Right lobe of liver (tissue), 6 donors: ENCODE data around the gene CAP2. TPM values are rescaled to one million over a fixed set of nuclear protein-coding genes. Genes with fewer than 3 reads are reported as not detected.

Source experiments
- ATAC-seq, 4 donors: fragments of 200-7000 bp; cut with Tn5 transposase; one replicate each; pipeline ENCODE4 v1.9.1; 2020; ENCODE audit warnings: mild to moderate bottlenecking in 4 of 4, moderate library complexity in 4 of 4
- DNase-seq, 3 donors: peaks; one replicate each; pipeline ENCODE4 v3.0.0-alpha.2; 2020
- H3K27ac ChIP-seq, 3 donors: fragments of 200-600 bp; one replicate each; pipeline ENCODE4 v1.8.0; 2022
- H3K27me3 ChIP-seq, 2 donors: fragments of 200-600 bp; one replicate each; pipeline ENCODE4 v1.8.0; 2022
- H3K36me3 ChIP-seq, 4 donors: fragments of 200-600 bp; sonication (generic) in 1 of 4; one replicate each; pipeline versions ENCODE4 v1.5.1 to v1.8.0; 2017 to 2022; ENCODE audit warnings: control low read depth in 1 of 4
- H3K4me1 ChIP-seq, 4 donors: fragments of 200-600 bp; sonication (generic) in 1 of 4; one replicate each; pipeline versions ENCODE4 v1.5.1 to v1.8.0; 2017 to 2022; ENCODE audit warnings: control low read depth in 1 of 4
- H3K4me3 ChIP-seq, 3 donors: fragments of 200-600 bp; one replicate each; pipeline ENCODE4 v1.8.0; 2022
- H3K9me3 ChIP-seq, 4 donors: fragments of 200-600 bp; sonication (generic) in 1 of 4; one replicate each; pipeline versions ENCODE4 v1.5.1 to v1.8.0; 2017 to 2022; ENCODE audit warnings: control low read depth in 1 of 4
- CTCF ChIP-seq, 4 donors: fragments of 200-600 bp in 3 of 4; fragments of 450-650 bp in 1 of 4; IDR thresholded peaks; one replicate each; pipeline versions ENCODE4 v1.5.1 to v1.8.0; 2016 to 2022; ENCODE audit warnings: antibody characterized with exemption in 4 of 4, mild to moderate bottlenecking in 2 of 4
- POLR2A ChIP-seq: fragments of 450-650 bp; IDR thresholded peaks from one replicate; pipeline ENCODE4 v1.6.1; 2017; ENCODE audit warnings: antibody characterized with exemption, mild to moderate bottlenecking
- WGBS: methylation state at CpG from one replicate; pipeline ENCODE4 v1.1.6; 2018; ENCODE audit warnings: low coverage, low lambda C conversion rate; ENCODE audit not compliant: insufficient coverage; ENCODE audit errors: missing lambda C conversion rate; 5-methylcytosine and 5-hydroxymethylcytosine counted together
- intact Hi-C, 2 donors: fragments of 100-400 bp; cut with DNase I; formaldehyde crosslinking; loops; one replicate each; pipeline versions ENCODE4 v1.11.2 to v1.14.1; 2022
- total RNA-seq, 6 experiments: library from RNA; depleted of rRNA in 2 of 6; stranded (reverse); fragments of >200 nt in 2 of 6; fragmentation: NEBNext Ultra II Directional in 3 of 6; extraction: Animal tissue kit (Norgen Biotek cat#: 25700) in 3 of 6; gene quantifications; one replicate each; pipeline versions ENCODE4 v1.1.0 to v1.2.4, GENCODE V29; 2016 to 2023
- donor health status: DM: no; HTN: yes; CAD: no.
- donor health status: DM: no; HTN: no; CAD: no.
- donor health status: DM: no; HTN: no; CAD: no.
- donor health status: DM: no; HTN: yes; CAD: no.
- donor health status: DM: no; HTN: yes; CAD: no.

CAP2 gene
- total RNA-seq, 6 experiments from 2014 or later: 2.1 to 7.4 (median 6.1) TPM

- Histone ChIP-seq H3K36me3 (no peaks in the 10 kb centered on the region), H3K27ac (no peak overlapping the region), H3K4me3 (no peak overlapping the region), H3K27me3 (no peaks in the 10 kb centered on the region), H3K4me1 (peaks cover 0 to 9% (median 4%) of the 10 kb centered on the region in 4 donors), H3K9me3 (no peaks in the 10 kb centered on the region)
- ATAC-seq: no peak
- DNase-seq: no peak
- TF ChIP-seq POLR2A: no peak
- TF ChIP-seq CTCF (IDR thresholded peaks at IDR 0.05): no peak
- WGBS: 84% methylated on average over 2 of the region's 2 CpGs
- intact Hi-C loops: no loop called here
Measured at GRCh38 chr6:17494919-17495318, 101.5 kb downstream of the CAP2 start.

GRCh38 chr6:17497535-17498095 lies 104.2 kb downstream of the CAP2 start:
- no peaks in the 10 kb centered on the region for H3K36me3 ChIP-seq
- H3K4me1 ChIP-seq: peaks cover 0 to 10% (median 5%) of the 10 kb centered on the region in 4 donors
- intact Hi-C loops: no loop called here
- no peak overlapping the region for H3K27ac ChIP-seq
- TF ChIP-seq CTCF (IDR thresholded peaks at IDR 0.05): no peak
- TF ChIP-seq POLR2A: no peak
- WGBS: 84% methylated on average over 4 of the region's 4 CpGs
- DNase-seq (no peak), ATAC-seq (no peak)
- H3K9me3 ChIP-seq: no peaks in the 10 kb centered on the region
- H3K27me3 ChIP-seq: no peaks in the 10 kb centered on the region
- no peak overlapping the region for H3K4me3 ChIP-seq

- ATAC-seq (peak in 1 of 4 donors; percentile 44), DNase-seq (no peak)
- intact Hi-C loops: no loop called here
- H3K36me3 ChIP-seq: no peaks in the 10 kb centered on the region
- 64% methylated on average over 3 of the region's 3 CpGs for WGBS
- H3K4me1 ChIP-seq: peaks cover 0 to 12% (median 5%) of the 10 kb centered on the region in 4 donors
- H3K27ac ChIP-seq: peak overlapping the region in 1 of 3 donors; percentile 4
- H3K9me3 ChIP-seq: no peaks in the 10 kb centered on the region
- TF ChIP-seq POLR2A: no peak
- TF ChIP-seq CTCF (IDR thresholded peaks at IDR 0.05): no peak
- H3K4me3 ChIP-seq: no peak overlapping the region
- H3K27me3 ChIP-seq: no peaks in the 10 kb centered on the region
Measured at GRCh38 chr6:17501442-17501841, 108.0 kb downstream of the CAP2 start.

- Histone ChIP-seq H3K4me3 (no peak overlapping the region), H3K4me1 (peaks cover 0 to 12% (median 5%) of the 10 kb centered on the region in 4 donors), H3K27me3 (no peaks in the 10 kb centered on the region), H3K27ac (peak overlapping the region in 1 of 3 donors; percentile 4), H3K9me3 (no peaks in the 10 kb centered on the region), H3K36me3 (no peaks in the 10 kb centered on the region)
- intact Hi-C loops: no loop called here
- TF ChIP-seq CTCF (IDR thresholded peaks at IDR 0.05) (no peak), POLR2A (no peak)
- ATAC-seq (peak; percentile 49 to 80 (median 71)), DNase-seq (no peak)
- 44% methylated on average over 3 of the region's 3 CpGs for WGBS
Measured at GRCh38 chr6:17501982-17502704, 108.7 kb downstream of the CAP2 start.
